NT2/D1 (cell line): ENCODE results near the gene BRD1.

Experiments
- DNase-seq: peaks from one replicate; pipeline ENCODE4 v3.0.0-alpha.2; 2011; ENCODE audit warnings: low read depth, low spot score
- H3K27me3 ChIP-seq: 2 replicates; pipeline ENCODE4 v1.6.0; 2011; ENCODE audit warnings: mild to moderate bottlenecking; ENCODE audit not compliant: insufficient read length, insufficient read depth
- H3K36me3 ChIP-seq: 2 replicates; pipeline ENCODE4 v1.6.1; 2011; ENCODE audit warnings: mild to moderate bottlenecking, low read length, mixed read lengths; ENCODE audit not compliant: insufficient read depth, insufficient read length
- H3K4me1 ChIP-seq: 2 replicates; pipeline ENCODE4 v1.5.1; 2011; ENCODE audit not compliant: insufficient read depth, insufficient read length
- H3K4me3 ChIP-seq: 2 replicates; pipeline ENCODE4 v1.5.1; 2011; ENCODE audit warnings: low read depth; ENCODE audit not compliant: insufficient read length
- H3K9ac ChIP-seq: 2 replicates; pipeline ENCODE4 v1.6.0; 2011; ENCODE audit warnings: low read depth; ENCODE audit not compliant: insufficient read length
- H3K9me3 ChIP-seq: 2 replicates; pipeline ENCODE4 v1.5.1; 2011; ENCODE audit warnings: mild to moderate bottlenecking, low read length; ENCODE audit not compliant: insufficient read depth
- SUZ12 ChIP-seq: IDR thresholded peaks from 2 replicates; pipeline ENCODE4 v1.6.1; 2011; ENCODE audit not compliant: insufficient read length, insufficient read depth; ENCODE audit errors: extremely low read depth
- YY1 ChIP-seq: IDR thresholded peaks from 2 replicates; pipeline ENCODE4 v1.6.1; 2011; ENCODE audit not compliant: insufficient read length, insufficient read depth
- ZNF274 ChIP-seq: IDR thresholded peaks from 2 replicates; pipeline ENCODE4 v1.6.1; 2011; ENCODE audit warnings: mild to moderate bottlenecking, low read depth, low read length

BRD1 gene

GRCh38 chr22:49738566-49738965, 89.1 kb downstream of the BRD1 start:
- Histone ChIP-seq H3K9me3 (peaks cover 13% of the 10 kb centered on the region; the same call in 1 of the 2 replicates), H3K27me3 (peaks cover 24% of the 10 kb centered on the region), H3K9ac (no peak overlapping the region), H3K36me3 (no peaks in the 10 kb centered on the region), H3K4me3 (no peak overlapping the region), H3K4me1 (no peaks in the 10 kb centered on the region)
- TF ChIP-seq ZNF274 (no peak), YY1 (no peak), SUZ12 (no peak)
- DNase-seq = no peak

- peaks cover 24% of the 10 kb centered on the region for H3K27me3 ChIP-seq
- TF ChIP-seq YY1 (no peak), SUZ12 (no peak), ZNF274 (no peak)
Measured at GRCh38 chr22:49738006-49738405, 89.7 kb downstream of the BRD1 start.

DNA sequence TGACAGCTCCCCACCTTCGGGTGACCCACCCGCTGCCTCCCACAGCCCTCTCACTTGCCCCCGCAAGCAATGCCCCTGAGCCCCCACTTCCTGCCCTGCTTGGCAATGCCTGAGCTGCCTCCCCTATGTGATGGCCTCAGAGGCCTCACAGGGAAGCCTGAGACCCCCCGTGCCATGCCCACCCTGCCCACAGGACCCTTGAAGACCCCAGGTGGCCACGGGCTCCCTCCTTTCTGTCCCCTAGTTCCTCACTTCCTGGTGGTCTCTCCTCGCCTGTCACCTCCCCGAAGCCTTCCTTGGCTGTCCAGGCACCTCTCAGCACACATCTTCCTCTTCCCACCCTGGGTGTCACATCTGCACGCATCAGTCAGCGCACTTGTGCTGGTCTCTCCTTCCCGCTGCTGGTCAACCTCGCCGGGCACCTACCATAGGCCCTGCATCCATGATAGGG, 90.5 kb downstream of the BRD1 start:
- no peak for DNase-seq
- peaks cover 24% of the 10 kb centered on the region for H3K27me3 ChIP-seq
- H3K4me1 ChIP-seq = no peaks in the 10 kb centered on the region
- no peaks in the 10 kb centered on the region for H3K36me3 ChIP-seq
- no peak overlapping the region for H3K9ac ChIP-seq
- H3K9me3 ChIP-seq = peaks cover 13% of the 10 kb centered on the region; the same call in 1 of the 2 replicates
- H3K4me3 ChIP-seq = no peak overlapping the region
- TF ChIP-seq YY1 (no peak), SUZ12 (no peak), ZNF274 (no peak)

More at GRCh38 chr22:49738006-49738405, 89.7 kb downstream of the BRD1 start:
- no peaks in the 10 kb centered on the region for H3K36me3 ChIP-seq
- no peak overlapping the region for H3K9ac ChIP-seq
- H3K4me1 ChIP-seq = no peaks in the 10 kb centered on the region
- no peak overlapping the region for H3K4me3 ChIP-seq
- no peak for DNase-seq
- peaks cover 13% of the 10 kb centered on the region; the same call in 1 of the 2 replicates for H3K9me3 ChIP-seq

GRCh38 chr22:49736538-49736937, 91.1 kb downstream of the BRD1 start:
- Histone ChIP-seq H3K4me3 (no peak overlapping the region), H3K9me3 (peaks cover 13% of the 10 kb centered on the region; the same call in 1 of the 2 replicates), H3K27me3 (peaks cover 24% of the 10 kb centered on the region), H3K36me3 (no peaks in the 10 kb centered on the region), H3K9ac (no peak overlapping the region), H3K4me1 (no peaks in the 10 kb centered on the region)
- TF ChIP-seq SUZ12 (no peak), ZNF274 (no peak), YY1 (no peak)
- no peak for DNase-seq

- no peak overlapping the region for H3K9ac ChIP-seq
- H3K27me3 ChIP-seq = peaks cover 24% of the 10 kb centered on the region
- DNase-seq = no peak
- H3K36me3 ChIP-seq = no peaks in the 10 kb centered on the region
- peaks cover 13% of the 10 kb centered on the region; the same call in 1 of the 2 replicates for H3K9me3 ChIP-seq
- no peak for TF ChIP-seq ZNF274
- no peak for TF ChIP-seq YY1
- TF ChIP-seq SUZ12 = no peak
- H3K4me1 ChIP-seq = no peaks in the 10 kb centered on the region
- no peak overlapping the region for H3K4me3 ChIP-seq
Measured at GRCh38 chr22:49735901-49736421, 91.7 kb downstream of the BRD1 start.

DNA sequence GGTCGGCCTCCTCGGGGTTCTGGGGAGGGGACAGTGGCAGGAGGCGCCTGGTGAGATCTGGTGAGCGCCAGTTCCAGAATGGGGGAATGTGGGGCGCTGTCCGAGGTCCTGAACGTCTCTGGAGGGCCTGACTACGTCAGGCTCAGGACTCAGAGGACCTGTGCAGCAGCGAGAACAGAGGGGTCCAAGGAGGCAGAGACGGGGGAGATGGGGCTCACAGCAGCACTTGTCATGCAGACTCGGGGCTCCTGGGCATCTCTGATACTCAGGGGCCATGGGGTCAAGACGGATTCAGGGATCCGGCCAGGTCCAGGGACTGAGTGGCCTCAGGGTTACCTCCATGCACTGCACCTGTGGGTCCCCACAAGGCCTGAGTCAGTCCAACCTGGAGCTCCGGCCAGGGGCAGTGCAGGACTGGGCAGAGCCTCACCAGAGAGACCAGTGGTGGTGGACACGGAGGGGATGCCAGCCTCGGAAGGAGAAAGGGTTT, 92.2 kb downstream of the BRD1 start:
- peak; percentile 30 for DNase-seq
- peaks cover 24% of the 10 kb centered on the region for H3K27me3 ChIP-seq
- no peaks in the 10 kb centered on the region for H3K36me3 ChIP-seq
- TF ChIP-seq ZNF274 (no peak), SUZ12 (no peak), YY1 (no peak)
- no peak overlapping the region for H3K9ac ChIP-seq
- no peaks in the 10 kb centered on the region for H3K4me1 ChIP-seq
- H3K9me3 ChIP-seq = peaks cover 12% of the 10 kb centered on the region; the same call in 1 of the 2 replicates
- H3K4me3 ChIP-seq = no peak overlapping the region

- no peak for TF ChIP-seq SUZ12
- TF ChIP-seq ZNF274 = no peak
- no peak for TF ChIP-seq YY1
- peaks cover 24% of the 10 kb centered on the region for H3K27me3 ChIP-seq
Measured at GRCh38 chr22:49734882-49735281, 92.8 kb downstream of the BRD1 start.

More at GRCh38 chr22:49734882-49735281, 92.8 kb downstream of the BRD1 start:
- Histone ChIP-seq H3K9me3 (peaks cover 7% of the 10 kb centered on the region; the same call in 1 of the 2 replicates), H3K36me3 (no peaks in the 10 kb centered on the region), H3K9ac (no peak overlapping the region), H3K4me3 (no peak overlapping the region), H3K4me1 (no peaks in the 10 kb centered on the region)
- DNase-seq = no peak
